ENCODE data around the gene HMCN2.

DNA sequence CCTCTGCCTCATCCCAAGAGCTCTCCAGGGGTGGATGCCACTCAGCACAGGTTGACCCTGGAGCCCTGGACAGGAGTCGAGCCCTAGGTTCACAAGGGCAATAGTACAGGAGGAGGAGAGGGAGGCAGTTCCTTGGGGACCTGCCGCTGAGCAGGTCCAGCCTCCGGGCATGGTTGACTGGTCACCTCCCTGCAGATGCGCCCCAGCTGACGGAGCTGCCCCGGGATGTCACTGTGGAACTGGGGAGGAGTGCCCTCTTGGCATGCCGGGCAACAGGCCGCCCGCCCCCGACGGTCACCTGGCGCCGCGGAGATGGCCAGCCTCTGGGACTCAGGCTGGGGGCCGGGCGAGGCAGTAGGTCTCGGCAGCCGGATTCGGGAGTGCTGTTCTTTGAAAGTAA lies 53.7 kb downstream of the HMCN2 start:
- TF ChIP-seq, protein P1, sequence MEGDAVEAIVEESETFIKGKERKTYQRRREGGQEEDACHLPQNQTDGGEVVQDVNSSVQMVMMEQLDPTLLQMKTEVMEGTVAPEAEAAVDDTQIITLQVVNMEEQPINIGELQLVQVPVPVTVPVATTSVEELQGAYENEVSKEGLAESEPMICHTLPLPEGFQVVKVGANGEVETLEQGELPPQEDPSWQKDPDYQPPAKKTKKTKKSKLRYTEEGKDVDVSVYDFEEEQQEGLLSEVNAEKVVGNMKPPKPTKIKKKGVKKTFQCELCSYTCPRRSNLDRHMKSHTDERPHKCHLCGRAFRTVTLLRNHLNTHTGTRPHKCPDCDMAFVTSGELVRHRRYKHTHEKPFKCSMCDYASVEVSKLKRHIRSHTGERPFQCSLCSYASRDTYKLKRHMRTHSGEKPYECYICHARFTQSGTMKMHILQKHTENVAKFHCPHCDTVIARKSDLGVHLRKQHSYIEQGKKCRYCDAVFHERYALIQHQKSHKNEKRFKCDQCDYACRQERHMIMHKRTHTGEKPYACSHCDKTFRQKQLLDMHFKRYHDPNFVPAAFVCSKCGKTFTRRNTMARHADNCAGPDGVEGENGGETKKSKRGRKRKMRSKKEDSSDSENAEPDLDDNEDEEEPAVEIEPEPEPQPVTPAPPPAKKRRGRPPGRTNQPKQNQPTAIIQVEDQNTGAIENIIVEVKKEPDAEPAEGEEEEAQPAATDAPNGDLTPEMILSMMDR (IDR thresholded peaks at IDR 0.05): no peak
- TF ChIP-seq POLR2A (IDR thresholded peaks at IDR 0.05): no peak

Data from uterus (tissue), 2 donors.